Right kidney (tissue), 9 donors: ENCODE results near the gene CCDC88C.
"Not testable (repeated sequence)": the region's sequence is repeated elsewhere in the genome, so short reads cannot be mapped to it uniquely, and the experiment has no call there.

Experiments
- DNase-seq: peaks from one replicate; pipeline ENCODE4 v3.0.0-alpha.2; 2016
- long read RNA-seq, 8 donors: transcript quantifications; one replicate each; lab custom pipeline, GENCODE V29; 2026

Gene CCDC88C
- long read RNA-seq, donor 1 = 0 reads
- long read RNA-seq, donor 2 = 0 reads
- long read RNA-seq, donor 3 = 0 reads
- long read RNA-seq, donor 4, partial matches to known transcripts = 13 of 14 reads
- long read RNA-seq, donor 4, other reads (novel, unspliced or antisense) = 0 of 14 reads
- long read RNA-seq, donor 5 = 0 reads
- long read RNA-seq, donor 6, full-length matches to known transcripts = 5 of 5 reads
- long read RNA-seq, donor 6, partial matches to known transcripts = 0 of 5 reads
- long read RNA-seq, donor 6, other reads (novel, unspliced or antisense) = 0 of 5 reads
- long read RNA-seq, donor 7 = 0 reads
- long read RNA-seq, donor 8, partial matches to known transcripts = 0 of 1 reads
- long read RNA-seq, donor 8, other reads (novel, unspliced or antisense) = 0 of 1 reads

GRCh38 chr14:91417120-91417982 lies at the start of gene CCDC88C:
Gene CCDC88C, minus strand, starts transcription at chr14:91417820. Its CDS starts 130 bp downstream, at chr14:91417690.
- DNase-seq = peak; percentile 85

DNA sequence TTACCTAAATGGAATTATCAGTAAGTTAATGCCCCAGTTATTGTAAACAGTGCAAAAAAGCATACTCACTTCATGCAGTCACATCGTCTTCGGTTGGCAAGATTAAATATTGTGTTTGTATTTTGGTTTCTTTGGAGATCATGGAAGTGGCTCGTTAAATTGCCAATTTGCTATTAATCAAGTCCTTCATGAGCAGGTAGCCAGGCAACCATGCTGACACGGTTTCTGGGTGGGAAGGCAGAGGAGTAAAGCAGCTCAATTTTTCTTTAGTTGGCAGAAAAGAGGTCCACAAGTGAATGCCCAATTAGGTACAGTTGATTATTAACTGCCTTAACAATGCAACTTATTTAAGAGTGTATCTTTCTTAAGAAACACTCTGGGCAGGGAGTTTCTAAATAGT lies 48.6 kb upstream of the CCDC88C start:
- peak; percentile 7 for DNase-seq

DNA sequence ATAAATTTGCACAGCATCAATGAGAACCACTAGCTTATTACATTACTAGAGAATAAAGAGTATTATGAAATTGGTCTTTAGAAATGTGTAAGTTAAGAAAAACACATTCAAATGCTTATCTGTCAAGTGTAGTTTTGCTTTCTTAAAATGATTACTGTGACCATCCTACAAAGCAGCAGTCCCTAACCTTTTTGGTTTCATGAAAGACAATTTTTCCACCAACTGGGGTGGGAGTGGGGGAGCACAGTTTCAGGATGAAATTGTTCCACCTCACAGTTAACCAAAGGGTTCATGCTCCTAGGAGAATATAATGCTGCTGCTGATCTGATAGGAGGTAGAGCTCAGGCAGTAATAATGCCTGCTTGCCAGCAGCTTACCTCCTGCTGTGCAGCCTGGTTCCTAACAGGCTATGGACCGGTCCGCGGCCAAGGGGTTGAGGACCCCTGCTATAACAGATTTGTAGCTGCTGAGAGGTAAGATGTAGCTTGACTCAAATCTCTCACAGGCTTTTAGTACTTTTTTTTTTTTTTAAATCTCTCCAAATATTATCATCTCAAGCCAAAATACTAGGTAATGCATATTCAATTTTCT lies 47.1 kb upstream of the CCDC88C start:
- DNase-seq = no peak

GRCh38 chr14:91458612-91459011 lies 41.0 kb upstream of the CCDC88C start:
- DNase-seq = no peak

DNA sequence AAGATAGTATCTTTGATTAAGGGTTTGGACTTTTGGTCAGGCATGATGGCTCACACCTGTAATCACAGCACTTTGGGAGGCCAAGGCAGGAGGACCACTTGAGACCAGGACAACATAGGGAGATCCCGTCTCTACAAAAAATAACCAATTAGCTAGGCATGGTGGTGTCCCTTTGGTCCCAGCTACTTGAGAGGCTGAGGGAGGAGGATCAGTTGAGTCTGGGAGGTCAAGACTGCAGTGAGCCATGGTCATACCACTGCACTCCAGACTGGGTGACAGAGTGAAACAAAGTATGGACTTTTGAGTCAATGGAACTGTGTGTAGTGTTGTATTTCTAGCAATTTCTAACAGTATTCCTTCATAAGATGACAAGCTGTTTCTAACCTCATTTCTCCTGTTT lies 38.7 kb upstream of the CCDC88C start:
- DNase-seq = no peak

GRCh38 chr14:91454580-91454979 lies 37.0 kb upstream of the CCDC88C start:
- DNase-seq = no peak

- DNase-seq = no peak
Measured at GRCh38 chr14:91454155-91454554, 36.5 kb upstream of the CCDC88C start.

- DNase-seq = no peak
Measured at GRCh38 chr14:91453744-91454143, 36.1 kb upstream of the CCDC88C start.

- no peak for DNase-seq
Measured at GRCh38 chr14:91444335-91445020, 26.9 kb upstream of the CCDC88C start.

DNA sequence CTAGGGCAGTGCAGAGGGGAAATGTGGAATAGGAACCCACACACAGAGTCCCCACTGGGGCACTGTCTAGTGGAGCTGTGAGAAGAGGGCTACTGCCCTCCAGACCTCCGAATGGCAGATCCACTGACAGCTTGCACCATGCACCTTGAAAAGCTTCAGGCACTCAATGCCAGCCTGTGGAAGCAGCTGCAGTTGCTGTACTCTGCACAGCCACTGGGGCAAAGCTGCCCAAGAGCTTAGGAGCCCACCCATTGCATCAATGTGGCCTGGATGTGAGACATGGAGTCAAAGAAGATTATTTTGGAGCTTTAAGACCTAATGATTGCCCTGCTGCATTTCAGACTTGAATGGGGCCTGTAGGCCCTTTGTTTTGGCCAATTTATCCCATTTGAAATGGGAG lies 21.7 kb upstream of the CCDC88C start:
- no peak for DNase-seq

DNA sequence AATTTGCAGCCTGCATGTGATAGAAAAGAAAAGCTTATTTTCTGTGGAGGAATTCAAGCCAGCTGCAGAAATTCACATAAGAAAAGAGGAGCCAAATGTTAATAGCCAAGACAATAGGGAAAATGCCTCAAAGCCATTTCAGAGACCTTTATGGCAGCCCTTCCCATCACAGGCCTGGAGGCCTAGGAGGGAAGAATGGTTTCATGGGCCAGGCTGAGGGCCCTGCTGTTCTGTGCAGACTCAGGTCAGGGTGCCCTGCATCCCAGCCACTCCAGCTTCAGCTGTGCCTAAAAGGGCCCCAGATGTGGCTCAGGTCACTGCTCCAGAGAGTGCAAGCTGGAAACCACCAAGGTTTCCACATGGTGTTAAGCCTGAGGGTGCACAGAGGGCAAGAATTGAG lies 21.2 kb upstream of the CCDC88C start:
- DNase-seq = no peak

GRCh38 chr14:91436266-91436665 lies 18.6 kb upstream of the CCDC88C start:
- DNase-seq = not testable (repeated sequence)

GRCh38 chr14:91429385-91429784 lies 11.8 kb upstream of the CCDC88C start:
- no peak for DNase-seq

DNA sequence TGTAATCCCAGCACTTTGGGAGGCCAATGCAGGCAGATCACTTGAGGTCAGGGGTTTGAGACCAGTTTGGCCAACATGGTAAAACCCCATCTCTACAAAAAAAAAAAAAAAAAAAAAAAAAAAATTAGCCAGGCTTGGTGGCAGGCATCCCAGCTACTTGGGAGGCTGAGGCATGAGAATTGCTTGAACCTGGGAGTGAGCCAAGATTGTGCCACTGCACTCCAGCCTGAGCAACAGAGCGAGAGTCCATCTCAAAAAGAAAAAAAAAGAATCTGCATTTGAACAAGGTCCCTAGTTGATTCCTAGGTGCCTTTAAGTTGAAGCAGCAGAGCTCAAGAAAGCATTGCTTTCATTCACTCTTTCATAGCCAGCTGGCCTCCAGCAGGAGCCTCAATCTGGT lies 11.3 kb upstream of the CCDC88C start:
- not testable (repeated sequence) for DNase-seq

DNA sequence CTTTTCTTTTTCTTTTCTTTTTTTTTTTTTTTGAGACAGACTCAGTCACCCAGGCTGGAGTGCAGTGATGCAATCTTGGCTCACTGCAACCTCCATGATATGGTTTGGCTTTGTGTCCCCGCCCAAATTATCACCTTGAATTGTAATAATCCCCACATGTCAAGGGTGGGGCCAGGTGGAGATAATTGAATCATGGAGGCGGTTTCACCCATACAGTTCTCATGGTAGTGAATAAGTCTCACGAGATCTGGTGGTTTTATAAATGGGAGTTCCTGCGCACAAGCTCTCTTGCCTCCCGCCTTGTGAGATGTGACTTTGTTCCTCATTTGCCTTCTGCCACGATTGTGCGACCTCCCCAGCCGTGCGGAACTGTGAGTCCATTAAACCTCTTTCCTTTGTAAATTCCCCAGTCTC lies 7.9 kb upstream of the CCDC88C start:
- DNase-seq = not testable (repeated sequence)

DNA sequence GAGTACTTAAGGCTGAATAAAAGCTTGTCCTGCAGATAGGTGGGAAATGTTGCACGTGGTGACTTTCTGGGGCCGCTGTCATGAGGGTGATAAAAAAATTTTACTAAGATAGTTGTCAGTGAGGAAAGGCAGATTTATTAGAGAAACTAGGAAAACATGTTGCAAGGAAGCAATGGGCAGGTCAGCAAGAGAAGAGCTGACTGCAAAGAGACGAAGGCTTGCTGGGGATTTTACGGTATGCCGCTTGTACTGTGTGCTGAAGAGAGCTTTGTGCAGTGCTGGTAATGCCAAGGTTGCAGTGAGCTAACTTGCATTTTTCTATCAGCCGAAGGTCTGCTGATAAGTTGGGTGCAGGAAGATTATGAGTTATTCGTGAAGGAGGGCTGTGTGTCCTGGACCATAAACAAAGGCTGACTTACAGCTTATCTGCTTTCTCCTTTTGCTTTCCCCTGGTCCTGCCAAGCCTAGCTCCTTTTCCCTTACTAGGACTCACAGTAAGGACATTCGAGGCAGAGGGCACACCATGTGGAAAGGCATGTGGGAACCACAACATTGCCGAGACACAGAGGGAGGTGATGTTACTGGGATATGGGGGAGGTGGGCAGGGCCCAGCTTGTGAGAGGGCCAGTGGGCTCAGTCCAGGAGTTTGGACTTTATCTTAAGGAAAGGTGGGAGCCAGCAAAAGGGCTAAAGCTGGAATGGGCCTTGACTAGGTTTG lies 7.4 kb upstream of the CCDC88C start:
- DNase-seq = no peak

GRCh38 chr14:91420686-91421085 lies 3.1 kb upstream of the CCDC88C start:
- DNase-seq = no peak

DNA sequence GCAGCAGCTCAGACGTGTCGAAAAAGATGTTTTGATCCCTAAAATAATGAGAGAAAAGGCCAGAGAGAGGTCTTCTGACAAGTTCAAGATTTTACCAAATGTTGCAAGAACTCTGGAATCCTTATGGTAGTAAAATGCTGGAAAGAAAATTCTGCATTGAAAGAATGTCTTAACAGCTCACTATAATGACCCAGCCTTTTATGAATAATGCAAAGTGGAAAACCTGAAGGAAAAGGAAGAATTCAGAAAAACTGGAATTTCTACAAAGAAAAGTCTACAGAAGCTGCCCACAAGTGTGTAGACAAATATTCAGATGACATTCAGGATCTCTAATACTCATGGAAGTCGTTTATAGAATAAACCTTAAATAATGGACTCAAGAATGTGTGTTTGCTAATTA lies 1.8 kb upstream of the CCDC88C start:
- DNase-seq = no peak

- DNase-seq = no peak
Measured at GRCh38 chr14:91419044-91419397, 1.4 kb upstream of the CCDC88C start.

GRCh38 chr14:91418387-91419043 lies 895 bp upstream of the CCDC88C start:
- peak; percentile 83 for DNase-seq

- peak; percentile 83 for DNase-seq
Measured at GRCh38 chr14:91417983-91418386, 365 bp upstream of the CCDC88C start.
